Effector memory CD4-positive, alpha-beta T cell (primary cell): ENCODE results near the gene CFAP299.

Experiments
- DNase-seq, 3 donors: peaks; one replicate each; pipeline ENCODE4 v3.0.0-alpha.2; 2020
- H3K27ac ChIP-seq: 2 replicates; pipeline ENCODE4 v1.7.0; 2013; ENCODE audit warnings: mild to moderate bottlenecking, low read length, moderate library complexity; ENCODE audit not compliant: insufficient read depth, poor library complexity, severe bottlenecking
- H3K27me3 ChIP-seq: replicated peaks from 2 replicates; pipeline ENCODE4 v1.7.0; 2013; ENCODE audit warnings: mild to moderate bottlenecking, low read length; ENCODE audit not compliant: insufficient read depth, control insufficient read depth, poor library complexity, severe bottlenecking
- H3K36me3 ChIP-seq: 2 replicates; pipeline ENCODE4 v1.7.0; 2013; ENCODE audit warnings: mild to moderate bottlenecking, low read length, moderate library complexity; ENCODE audit not compliant: control insufficient read depth, insufficient read depth
- H3K4me1 ChIP-seq: 2 replicates; pipeline ENCODE4 v1.7.0; 2013; ENCODE audit warnings: low read length, mild to moderate bottlenecking; ENCODE audit not compliant: control insufficient read depth, insufficient read depth, poor library complexity, severe bottlenecking
- H3K4me3 ChIP-seq: 2 replicates; pipeline ENCODE4 v1.7.0; 2013; ENCODE audit warnings: low read length, low read depth, mild to moderate bottlenecking; ENCODE audit not compliant: insufficient read depth, poor library complexity, severe bottlenecking
- H3K9me3 ChIP-seq: 2 replicates; pipeline ENCODE4 v1.7.0; 2013; ENCODE audit warnings: mild to moderate bottlenecking, low read length, moderate library complexity; ENCODE audit not compliant: control insufficient read depth

CFAP299 gene

GRCh38 chr4:80926891-80927290, 591.4 kb downstream of the CFAP299 start:
- no peaks in the 10 kb centered on the region for H3K4me1 ChIP-seq

GRCh38 chr4:80927420-80927819, 591.9 kb downstream of the CFAP299 start:
- no peaks in the 10 kb centered on the region for H3K36me3 ChIP-seq

More at GRCh38 chr4:80926891-80927290, 591.4 kb downstream of the CFAP299 start:
- Histone ChIP-seq H3K27me3 (no peaks in the 10 kb centered on the region), H3K4me3 (no peak overlapping the region), H3K36me3 (no peaks in the 10 kb centered on the region), H3K9me3 (no peaks in the 10 kb centered on the region), H3K27ac (no peak overlapping the region)
- DNase-seq, result no peak

GRCh38 chr4:80931631-80932081, 596.1 kb downstream of the CFAP299 start:
- no peak for DNase-seq
- no peaks in the 10 kb centered on the region for H3K36me3 ChIP-seq
- H3K4me3 ChIP-seq, result no peak overlapping the region
- no peaks in the 10 kb centered on the region for H3K9me3 ChIP-seq
- H3K27me3 ChIP-seq, result no peaks in the 10 kb centered on the region
- no peak overlapping the region for H3K27ac ChIP-seq
- no peaks in the 10 kb centered on the region for H3K4me1 ChIP-seq

More at GRCh38 chr4:80927420-80927819, 591.9 kb downstream of the CFAP299 start:
- H3K27ac ChIP-seq, result no peak overlapping the region
- H3K4me3 ChIP-seq, result no peak overlapping the region
- H3K9me3 ChIP-seq, result no peaks in the 10 kb centered on the region
- no peaks in the 10 kb centered on the region for H3K4me1 ChIP-seq
- no peak for DNase-seq
- H3K27me3 ChIP-seq, result no peaks in the 10 kb centered on the region

- H3K27ac ChIP-seq, result no peak overlapping the region
- DNase-seq, result no peak
- no peaks in the 10 kb centered on the region for H3K4me1 ChIP-seq
- no peaks in the 10 kb centered on the region for H3K9me3 ChIP-seq
- no peaks in the 10 kb centered on the region for H3K36me3 ChIP-seq
- no peaks in the 10 kb centered on the region for H3K27me3 ChIP-seq
- H3K4me3 ChIP-seq, result no peak overlapping the region
Observed at GRCh38 chr4:80948141-80948540, 612.6 kb downstream of the CFAP299 start.

GRCh38 chr4:80948995-80949394, 613.5 kb downstream of the CFAP299 start:
- no peak overlapping the region for H3K4me3 ChIP-seq
- no peaks in the 10 kb centered on the region for H3K27me3 ChIP-seq
- no peaks in the 10 kb centered on the region for H3K9me3 ChIP-seq
- H3K36me3 ChIP-seq, result no peaks in the 10 kb centered on the region
- no peak overlapping the region for H3K27ac ChIP-seq
- H3K4me1 ChIP-seq, result no peaks in the 10 kb centered on the region
- DNase-seq, result no peak

- Histone ChIP-seq H3K36me3 (no peaks in the 10 kb centered on the region), H3K27ac (no peak overlapping the region), H3K4me3 (no peak overlapping the region), H3K27me3 (no peaks in the 10 kb centered on the region), H3K9me3 (no peaks in the 10 kb centered on the region), H3K4me1 (no peaks in the 10 kb centered on the region)
- DNase-seq, result no peak
Observed at GRCh38 chr4:80956421-80956820, 620.9 kb downstream of the CFAP299 start.

- DNase-seq, result no peak
- no peaks in the 10 kb centered on the region for H3K9me3 ChIP-seq
- no peak overlapping the region for H3K27ac ChIP-seq
- H3K27me3 ChIP-seq, result no peaks in the 10 kb centered on the region
- H3K4me3 ChIP-seq, result no peak overlapping the region
- no peaks in the 10 kb centered on the region for H3K36me3 ChIP-seq
- no peaks in the 10 kb centered on the region for H3K4me1 ChIP-seq
Observed at GRCh38 chr4:80963051-80963450, 627.5 kb downstream of the CFAP299 start.

- Histone ChIP-seq H3K4me1 (no peaks in the 10 kb centered on the region), H3K27ac (no peak overlapping the region), H3K36me3 (no peaks in the 10 kb centered on the region), H3K4me3 (no peak overlapping the region), H3K27me3 (no peaks in the 10 kb centered on the region), H3K9me3 (no peaks in the 10 kb centered on the region)
- DNase-seq, result no peak
Observed at GRCh38 chr4:80967346-80967745, 631.8 kb downstream of the CFAP299 start.

GRCh38 chr4:80980239-80980638, 644.7 kb downstream of the CFAP299 start:
- Histone ChIP-seq H3K9me3 (no peaks in the 10 kb centered on the region), H3K27ac (no peak overlapping the region), H3K36me3 (no peaks in the 10 kb centered on the region), H3K27me3 (no peaks in the 10 kb centered on the region), H3K4me1 (no peaks in the 10 kb centered on the region), H3K4me3 (no peak overlapping the region)
- no peak for DNase-seq

- no peak for DNase-seq
- Histone ChIP-seq H3K4me1 (no peaks in the 10 kb centered on the region), H3K27ac (no peak overlapping the region), H3K9me3 (no peaks in the 10 kb centered on the region), H3K36me3 (no peaks in the 10 kb centered on the region), H3K4me3 (no peak overlapping the region), H3K27me3 (no peaks in the 10 kb centered on the region)
Observed at GRCh38 chr4:80986011-80986410, 650.5 kb downstream of the CFAP299 start.
